Endodermal cell (in vitro differentiated cells): ENCODE results near the gene LAMB4. TPM values are rescaled to one million over a fixed set of nuclear protein-coding genes. Genes with fewer than 3 reads are reported as not detected.
A peak's percentile ranks its signal among the peaks of the same experiment; 100 is the strongest.

Source experiments
- DNase-seq: peaks from one replicate; pipeline ENCODE4 v3.0.0-alpha.2; 2017
- H3K27ac ChIP-seq: 2 replicates; pipeline ENCODE4 v1.5.1; 2013; ENCODE audit warnings: mild to moderate bottlenecking, low read depth, low read length, moderate library complexity
- H3K27me3 ChIP-seq: 2 replicates; pipeline ENCODE4 v1.6.1; 2013; ENCODE audit warnings: mild to moderate bottlenecking, low read length, moderate library complexity; ENCODE audit not compliant: insufficient read depth, control insufficient read depth, poor library complexity, severe bottlenecking
- H3K36me3 ChIP-seq: 2 replicates; pipeline ENCODE4 v1.7.0; 2013; ENCODE audit warnings: mild to moderate bottlenecking, low read length, moderate library complexity; ENCODE audit not compliant: control insufficient read depth, insufficient read depth
- H3K4me1 ChIP-seq: one replicate; pipeline ENCODE4 v1.7.0; 2013; ENCODE audit warnings: low read length; ENCODE audit not compliant: control insufficient read depth, insufficient read depth
- H3K4me3 ChIP-seq: 2 replicates; pipeline ENCODE4 v1.5.1; 2013; ENCODE audit warnings: mild to moderate bottlenecking, low read length, moderate library complexity
- H3K9ac ChIP-seq: 2 replicates; pipeline ENCODE4 v1.6.1; 2013; ENCODE audit warnings: mild to moderate bottlenecking, low read length, moderate library complexity; ENCODE audit not compliant: poor library complexity, severe bottlenecking; ENCODE audit errors: extremely low read depth
- H3K9me3 ChIP-seq: 2 replicates; pipeline ENCODE4 v1.6.1; 2013; ENCODE audit warnings: mild to moderate bottlenecking, low read length, moderate library complexity; ENCODE audit not compliant: control insufficient read depth
- H3K27ac Mint-ChIP-seq: 2 replicates; pipeline ENCODE4 v1.8.0; 2020; ENCODE audit warnings: mixed read lengths
- H3K27me3 Mint-ChIP-seq: 2 replicates; pipeline ENCODE4 v1.8.0; 2021; ENCODE audit warnings: mild to moderate bottlenecking, mixed read lengths; ENCODE audit not compliant: insufficient read depth
- H3K36me3 Mint-ChIP-seq: 2 replicates; pipeline ENCODE4 v1.8.0; 2020; ENCODE audit warnings: low read depth, mixed read lengths
- H3K4me1 Mint-ChIP-seq: 2 replicates; pipeline ENCODE4 v1.8.0; 2020; ENCODE audit warnings: mixed read lengths
- H3K4me3 Mint-ChIP-seq: 2 replicates; pipeline ENCODE4 v1.8.0; 2020; ENCODE audit warnings: mild to moderate bottlenecking, moderate library complexity, mixed read lengths
- H3K9me3 Mint-ChIP-seq: 2 replicates; pipeline ENCODE4 v1.8.0; 2020; ENCODE audit warnings: mild to moderate bottlenecking, mixed read lengths
- CTCF ChIP-seq: fragments of 200-600 bp; sonication (generic); conservative IDR thresholded peaks from 2 replicates; pipeline ENCODE4 v1.5.0; 2021; ENCODE audit warnings: antibody characterized with exemption, mild to moderate bottlenecking
- whole genome bisulfite sequencing, 2 experiments: methylation state at CpG; one replicate each; pipeline versions ENCODE4 v1.1.5 to v1.1.7; 2013; ENCODE audit warnings: missing lambda C conversion rate in 2 of 2, mixed read lengths in 1 of 2; ENCODE audit not compliant: insufficient coverage in 1 of 2, insufficient read length in 1 of 2; 5-methylcytosine and 5-hydroxymethylcytosine counted together
- total RNA-seq, 2 donors: library from RNA; stranded (reverse); fragmentation: NEBNext Ultra II Directional in 1 of 2; extraction: Animal tissue kit (Norgen Biotek cat#: 25700) in 1 of 2; gene quantifications; 2 replicates in 1 of 2; 3 replicates in 1 of 2; pipeline ENCODE4 v1.2.1, GENCODE V29; 2021

Gene LAMB4
- total RNA-seq, 2 donors from 2014 or later: not detected

GRCh38 chr7:108144931-108145330 is 14.8 kb upstream of the LAMB4 start:
- Histone ChIP-seq H3K4me3 (no peak overlapping the region), H3K9ac (no peak overlapping the region), H3K27ac (no peak overlapping the region), H3K27me3 (no peaks in the 10 kb centered on the region), H3K36me3 (no peaks in the 10 kb centered on the region), H3K4me1 (no peaks in the 10 kb centered on the region), H3K9me3 (no peaks in the 10 kb centered on the region)
- DNase-seq: no peak
- no peaks in the 10 kb centered on the region for H3K36me3 Mint-ChIP-seq
- H3K27me3 Mint-ChIP-seq: no peaks in the 10 kb centered on the region
- WGBS, 2 experiments: 79 to 92% methylated on average over 2 to 3 of the region's 3 CpGs
- H3K9me3 Mint-ChIP-seq: no peaks in the 10 kb centered on the region
- H3K27ac Mint-ChIP-seq: no peak overlapping the region
- H3K4me3 Mint-ChIP-seq: no peak overlapping the region
- H3K4me1 Mint-ChIP-seq: no peaks in the 10 kb centered on the region
- TF ChIP-seq CTCF: no peak

- H3K27me3 Mint-ChIP-seq: peaks cover 2% of the 10 kb centered on the region
- peak; percentile 53 for TF ChIP-seq CTCF
These were observed 13.7 kb upstream of the LAMB4 start for GRCh38 chr7:108143658-108144420.

GRCh38 chr7:108142675-108143259 is 12.6 kb upstream of the LAMB4 start:
- H3K27me3 Mint-ChIP-seq: peaks cover 2% of the 10 kb centered on the region
- no peak for TF ChIP-seq CTCF
- H3K4me3 Mint-ChIP-seq: no peak overlapping the region
- Histone ChIP-seq H3K9ac (no peak overlapping the region), H3K4me3 (no peak overlapping the region), H3K36me3 (no peaks in the 10 kb centered on the region), H3K27me3 (no peaks in the 10 kb centered on the region), H3K9me3 (no peaks in the 10 kb centered on the region), H3K4me1 (no peaks in the 10 kb centered on the region), H3K27ac (no peak overlapping the region)
- H3K4me1 Mint-ChIP-seq: no peaks in the 10 kb centered on the region
- 91 to 92% methylated on average over 5 of the region's 6 CpGs for WGBS, 2 experiments
- no peaks in the 10 kb centered on the region for H3K9me3 Mint-ChIP-seq
- no peak for DNase-seq
- no peaks in the 10 kb centered on the region for H3K36me3 Mint-ChIP-seq
- no peak overlapping the region for H3K27ac Mint-ChIP-seq

More at GRCh38 chr7:108143658-108144420, 13.7 kb upstream of the LAMB4 start:
- Histone ChIP-seq H3K27ac (no peak overlapping the region), H3K27me3 (no peaks in the 10 kb centered on the region), H3K4me1 (no peaks in the 10 kb centered on the region), H3K9me3 (no peaks in the 10 kb centered on the region), H3K4me3 (no peak overlapping the region), H3K36me3 (no peaks in the 10 kb centered on the region), H3K9ac (no peak overlapping the region)
- Mint-ChIP-seq H3K4me1 (no peaks in the 10 kb centered on the region), H3K9me3 (no peaks in the 10 kb centered on the region), H3K36me3 (no peaks in the 10 kb centered on the region), H3K4me3 (no peak overlapping the region), H3K27ac (no peak overlapping the region)
- WGBS, 2 experiments: 91 to 96% methylated on average over 2 to 6 of the region's 6 CpGs
- no peak for DNase-seq
